GM19023 (cell line): Measurements from ENCODE around the gene MEGF11.

ENCODE experiments used
- ATAC-seq: cut with Tn5 transposase; IDR thresholded peaks from one replicate; pipeline ENCODE4 v1.9.1; 2021; ENCODE audit warnings: mild to moderate bottlenecking, moderate library complexity; ENCODE audit not compliant: unreplicated experiment

MEGF11 gene

GRCh38 chr15:66147440-66147839 lies 106.1 kb downstream of the MEGF11 start:
- no peak for ATAC-seq

DNA sequence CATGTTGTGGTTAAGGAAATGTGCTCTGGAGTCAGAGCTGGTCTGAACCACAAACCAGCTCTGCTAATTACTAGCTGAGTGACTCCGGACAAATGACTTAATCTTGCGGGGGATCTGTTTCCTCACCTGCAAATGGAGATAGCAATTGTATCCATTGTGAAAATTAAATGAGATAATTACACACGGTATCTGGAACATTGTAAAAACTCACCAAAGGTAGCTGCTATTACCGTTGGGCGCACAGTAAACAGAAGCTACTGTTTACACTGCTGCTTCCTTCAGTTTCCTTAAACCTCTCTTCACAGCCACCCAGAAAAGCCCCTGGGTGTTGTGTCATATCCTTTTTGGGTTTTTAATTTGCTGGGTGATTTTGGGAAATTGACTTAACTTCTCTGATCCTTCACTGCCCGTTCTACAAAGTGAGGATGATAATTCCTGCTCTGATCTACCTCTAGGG lies 107.8 kb downstream of the MEGF11 start:
- ATAC-seq, result no peak

GRCh38 chr15:66144978-66145725 lies 108.4 kb downstream of the MEGF11 start:
- ATAC-seq, result no peak

GRCh38 chr15:66142285-66142684 lies 111.3 kb downstream of the MEGF11 start:
- no peak for ATAC-seq

- no peak for ATAC-seq
Observed at GRCh38 chr15:66139591-66140207, 113.9 kb downstream of the MEGF11 start.

DNA sequence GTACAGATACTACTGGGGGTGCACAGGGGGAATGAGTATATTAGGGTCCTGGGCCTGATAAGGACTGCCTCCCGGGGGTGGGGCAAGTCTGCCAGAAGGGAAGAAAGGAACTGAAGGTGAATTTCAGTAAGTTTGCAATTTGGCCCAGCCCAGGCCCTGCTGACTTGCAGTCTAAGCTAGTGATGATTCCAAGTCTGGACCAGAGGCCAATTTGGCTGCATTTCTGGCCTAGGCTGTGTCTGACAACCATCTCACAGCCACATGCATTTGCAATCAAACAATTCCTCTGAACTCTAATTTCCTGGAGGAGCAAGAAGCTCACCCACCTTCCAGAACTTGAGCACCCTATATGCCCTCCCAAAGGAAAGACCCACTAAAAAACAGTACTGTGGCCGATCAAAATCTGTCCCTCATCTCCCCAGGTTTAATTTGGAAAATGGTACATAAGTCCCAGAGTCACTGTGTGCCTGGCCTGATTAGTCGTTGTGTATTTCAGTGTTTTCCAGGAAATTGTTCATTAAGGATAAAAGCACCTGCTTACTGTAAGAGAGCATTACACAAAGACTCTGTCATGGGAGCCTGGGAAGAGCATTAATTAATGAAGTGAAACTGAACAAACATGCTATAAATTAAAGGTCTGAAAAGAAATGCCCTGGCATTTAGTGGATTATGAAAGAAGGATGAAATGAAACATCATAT lies 114.5 kb downstream of the MEGF11 start:
- ATAC-seq, result no peak

- no peak for ATAC-seq
Observed at GRCh38 chr15:66138096-66138783, 115.3 kb downstream of the MEGF11 start.

DNA sequence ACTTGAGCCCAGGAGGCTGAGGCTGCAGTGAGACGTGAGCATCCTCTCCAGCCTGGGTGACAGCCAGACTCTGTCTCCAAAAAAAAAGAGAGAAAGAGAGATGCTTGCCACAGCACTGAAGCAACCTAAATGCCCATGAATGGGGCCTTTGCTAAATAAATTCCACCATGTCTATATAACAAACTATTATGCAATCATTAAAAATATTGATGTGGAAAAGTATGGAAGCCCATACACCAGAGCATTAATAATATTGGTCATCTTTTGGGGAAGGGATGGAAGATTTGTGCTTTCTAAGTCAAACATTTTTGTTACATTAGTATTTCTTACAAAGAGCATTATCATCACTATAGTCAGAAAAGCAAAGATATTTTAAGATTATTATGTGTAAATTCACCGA lies 116.6 kb downstream of the MEGF11 start:
- no peak for ATAC-seq

DNA sequence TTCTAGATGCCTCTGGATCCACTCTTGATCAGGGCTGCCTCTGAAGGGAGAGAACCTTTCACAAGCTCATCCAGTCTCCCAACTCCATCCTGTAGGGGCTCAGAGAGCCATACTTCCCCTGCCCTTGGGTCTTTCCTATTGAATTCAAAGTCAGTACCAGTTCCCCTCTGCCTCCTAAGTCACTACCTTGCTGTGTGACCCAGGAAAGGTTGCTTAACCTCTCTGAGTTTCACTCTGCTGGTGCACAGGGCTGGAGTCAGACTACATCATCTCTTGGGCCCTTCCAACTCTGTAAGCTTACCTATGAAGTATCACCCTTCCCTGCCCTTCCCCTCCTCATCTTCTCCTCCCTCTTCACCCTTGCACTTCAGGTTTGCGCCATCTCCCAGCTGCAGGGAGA lies 117.9 kb downstream of the MEGF11 start:
- ATAC-seq, result no peak

DNA sequence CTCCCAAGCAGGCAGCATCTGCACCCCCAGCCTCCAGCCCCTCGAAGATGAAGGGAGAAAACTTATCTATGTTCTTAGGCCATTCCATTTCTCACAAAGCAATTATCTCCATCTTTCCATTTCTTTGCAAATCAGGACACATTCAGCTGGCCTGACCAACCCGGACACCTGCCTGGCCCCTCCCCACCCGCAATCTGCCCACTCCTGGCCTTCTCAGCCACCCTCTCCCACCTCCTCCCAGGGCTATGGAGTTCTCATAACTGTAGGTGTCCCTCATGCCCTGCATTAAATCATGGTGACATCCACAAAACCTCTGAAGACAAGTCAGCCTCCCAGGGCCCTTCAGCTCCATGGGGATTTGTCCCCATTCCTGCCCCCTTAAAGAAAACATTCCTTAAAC lies 119.3 kb downstream of the MEGF11 start:
- no peak for ATAC-seq

GRCh38 chr15:66133247-66133885 lies 120.2 kb downstream of the MEGF11 start:
- ATAC-seq, result no peak

- ATAC-seq, result no peak
Observed at GRCh38 chr15:66132251-66132816, 121.2 kb downstream of the MEGF11 start.

DNA sequence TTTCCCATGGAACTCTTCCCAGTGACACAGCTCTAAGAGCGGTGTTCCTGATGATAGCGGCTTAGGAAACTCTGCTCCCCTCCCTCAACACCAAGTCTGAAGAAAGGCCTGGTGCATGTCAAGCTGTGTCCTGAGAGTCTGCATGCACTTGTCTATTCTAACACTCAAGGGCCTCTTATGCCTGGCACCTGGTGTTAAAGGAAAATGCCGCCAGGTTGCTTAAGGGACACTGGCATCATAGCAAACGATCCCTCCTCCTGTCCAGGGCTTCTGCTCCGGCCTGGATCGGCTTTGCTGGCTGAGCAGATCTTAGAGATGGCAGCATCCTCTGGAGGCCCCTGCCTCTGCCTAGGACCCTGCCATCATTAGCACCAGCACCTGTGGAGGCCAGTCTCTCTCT lies 121.7 kb downstream of the MEGF11 start:
- ATAC-seq, result no peak

DNA sequence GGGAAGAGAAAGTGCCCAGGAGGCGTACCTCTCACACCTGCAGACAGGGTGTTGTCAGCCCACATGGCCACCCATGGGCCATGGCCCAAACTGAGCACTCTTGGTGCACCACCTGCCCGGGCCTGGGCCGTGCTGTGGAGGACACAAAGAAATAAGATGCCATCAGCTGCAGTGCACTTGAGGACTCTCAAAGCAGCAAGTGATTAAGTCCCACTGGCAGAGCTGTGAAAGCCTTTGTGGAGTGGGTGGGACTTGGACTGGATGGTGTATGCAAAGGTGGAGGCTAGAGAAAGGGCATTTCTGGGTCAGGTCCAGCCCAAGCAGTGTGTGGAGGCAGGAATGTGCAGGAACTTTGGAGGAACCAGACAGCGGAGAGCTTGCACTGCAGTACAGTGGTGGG lies 122.3 kb downstream of the MEGF11 start:
- no peak for ATAC-seq

DNA sequence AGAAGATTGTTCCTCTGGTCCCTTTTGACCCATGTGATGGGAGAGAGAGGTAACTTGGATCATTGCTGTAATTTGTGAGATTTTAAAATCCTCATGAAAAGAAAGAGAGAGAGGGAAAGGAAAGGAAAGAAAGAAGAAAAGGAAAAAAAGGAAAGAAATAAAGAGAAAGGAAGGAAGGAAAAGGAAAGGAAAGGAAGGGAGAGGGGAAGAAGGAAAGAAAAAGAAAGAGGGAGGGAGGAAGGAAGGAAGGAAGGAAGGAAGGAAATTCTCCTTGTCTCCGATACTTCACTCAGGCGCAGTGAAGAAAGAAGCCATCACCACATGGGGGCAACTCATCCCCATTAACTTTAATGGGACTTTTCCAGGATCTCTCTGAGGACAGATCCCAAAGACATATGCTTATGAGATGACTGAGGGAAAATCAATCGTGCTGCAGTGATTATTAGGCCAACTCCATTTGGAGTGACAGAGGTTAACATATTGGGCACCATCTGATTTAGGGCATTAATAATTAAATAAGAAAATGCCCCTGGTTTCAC lies 123.0 kb downstream of the MEGF11 start:
- ATAC-seq, result no peak

DNA sequence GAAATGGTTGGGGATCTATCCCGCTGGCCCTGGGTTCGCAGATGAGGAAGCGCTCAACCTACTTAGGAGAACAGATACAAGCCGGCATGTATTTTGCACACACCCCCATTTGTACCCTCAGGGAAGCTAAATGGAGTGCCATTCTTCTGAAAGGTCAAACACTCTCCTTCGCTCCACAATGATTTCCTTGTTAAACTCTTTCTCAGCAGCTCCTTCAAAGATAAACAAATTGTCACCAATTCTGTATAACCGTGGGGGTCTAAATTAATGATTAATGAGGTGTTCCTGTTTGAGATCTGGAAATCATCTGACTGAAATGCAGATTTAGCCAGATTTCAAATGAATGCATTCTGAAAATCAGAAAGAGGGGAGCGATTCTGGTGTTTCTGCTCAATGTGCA lies 124.0 kb downstream of the MEGF11 start:
- ATAC-seq, result no peak

DNA sequence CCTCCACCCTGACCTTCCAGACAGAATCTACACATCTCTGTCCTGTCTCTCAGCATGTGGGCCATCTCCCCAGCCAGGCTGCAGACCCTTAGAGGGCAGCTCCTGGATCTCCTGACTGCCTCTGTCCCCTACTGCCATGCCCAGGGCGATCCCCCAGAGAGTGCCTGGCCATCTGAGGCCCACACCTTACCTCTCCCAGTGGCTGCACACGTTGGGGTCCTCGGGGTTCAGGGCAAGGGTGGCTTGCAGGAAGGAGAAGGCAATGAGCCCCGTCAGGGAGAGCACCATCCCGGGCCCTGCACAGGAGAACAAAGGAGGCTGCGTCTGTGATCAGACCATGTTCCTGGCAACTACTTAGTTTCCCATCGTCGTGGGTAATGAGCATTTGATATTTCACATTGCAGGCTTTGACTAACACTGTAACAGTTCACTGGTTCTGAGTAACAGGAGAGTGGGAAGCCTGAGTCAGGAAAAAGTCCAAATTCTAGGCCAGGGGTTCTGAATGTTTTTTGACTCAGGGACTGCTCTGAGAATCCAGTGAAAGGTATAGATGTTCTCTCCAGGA lies 125.4 kb downstream of the MEGF11 start:
- no peak for ATAC-seq

DNA sequence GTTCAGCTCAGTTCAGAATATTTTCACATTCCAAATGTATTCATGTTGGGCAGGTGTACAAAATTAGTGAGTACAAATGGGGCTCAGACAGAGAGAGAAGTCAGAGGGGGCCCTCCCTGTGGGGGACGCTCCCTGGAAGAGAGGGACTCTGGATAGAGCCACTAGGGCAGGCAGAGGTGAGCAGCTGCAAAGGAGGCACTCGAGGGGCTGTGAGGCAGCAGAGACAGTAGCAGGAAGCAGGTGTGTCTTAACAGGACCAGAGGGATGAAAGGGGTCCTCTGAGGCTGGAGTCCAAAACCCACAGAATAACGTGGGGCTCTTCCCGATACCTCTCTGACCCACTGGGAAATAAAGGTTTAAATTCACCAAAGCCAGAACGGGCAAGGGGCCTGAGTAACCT lies 127.1 kb downstream of the MEGF11 start:
- no peak for ATAC-seq

GRCh38 chr15:66126031-66126441 lies 127.5 kb downstream of the MEGF11 start:
- no peak for ATAC-seq

- ATAC-seq, result no peak
Observed at GRCh38 chr15:66124651-66125050, 128.9 kb downstream of the MEGF11 start.
